Measurements from ENCODE around the gene LAMB3.

Gene LAMB3

GRCh38 chr1:209590405-209590804 lies 61.8 kb downstream of the LAMB3 start:
- no peak for DNase-seq

- no peak for DNase-seq
Measured at GRCh38 chr1:209589863-209590262, 62.4 kb downstream of the LAMB3 start.

GRCh38 chr1:209589440-209589839 lies 62.8 kb downstream of the LAMB3 start:
- no peak for DNase-seq

DNA sequence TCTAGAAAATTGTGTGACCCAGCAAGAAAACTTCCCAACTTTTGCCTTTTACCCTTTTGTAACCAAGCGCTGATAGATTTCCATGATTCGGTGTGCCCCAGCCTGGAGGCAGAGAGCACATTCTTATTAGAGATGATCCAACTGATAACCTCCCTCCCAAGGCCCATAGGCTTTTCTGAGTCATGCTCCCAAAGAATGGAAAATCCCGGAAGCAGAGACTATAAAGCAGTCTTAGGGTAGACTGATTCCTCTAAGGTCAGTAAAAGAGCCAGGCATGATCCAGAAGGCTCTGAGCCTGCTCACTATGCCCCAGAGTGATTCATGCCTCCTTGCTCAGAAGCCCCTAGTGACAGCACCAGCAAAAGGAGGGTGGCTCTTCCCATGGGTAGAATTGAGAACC lies 64.4 kb downstream of the LAMB3 start:
- DNase-seq = no peak

GRCh38 chr1:209586221-209586740 lies 65.9 kb downstream of the LAMB3 start:
- DNase-seq = no peak

GRCh38 chr1:209585672-209586071 lies 66.6 kb downstream of the LAMB3 start:
- DNase-seq = no peak

- no peak for DNase-seq
Measured at GRCh38 chr1:209585197-209585596, 67.0 kb downstream of the LAMB3 start.

GRCh38 chr1:209584231-209584672 lies 68.0 kb downstream of the LAMB3 start:
- no peak for DNase-seq

- no peak for DNase-seq
Measured at GRCh38 chr1:209583408-209583807, 68.8 kb downstream of the LAMB3 start, which contains the start of gene CAMK1G. TSS of gene CAMK1G (plus strand) at chr1:209583714. CDS start at chr1:209594984, 11,270 bp downstream.

DNA sequence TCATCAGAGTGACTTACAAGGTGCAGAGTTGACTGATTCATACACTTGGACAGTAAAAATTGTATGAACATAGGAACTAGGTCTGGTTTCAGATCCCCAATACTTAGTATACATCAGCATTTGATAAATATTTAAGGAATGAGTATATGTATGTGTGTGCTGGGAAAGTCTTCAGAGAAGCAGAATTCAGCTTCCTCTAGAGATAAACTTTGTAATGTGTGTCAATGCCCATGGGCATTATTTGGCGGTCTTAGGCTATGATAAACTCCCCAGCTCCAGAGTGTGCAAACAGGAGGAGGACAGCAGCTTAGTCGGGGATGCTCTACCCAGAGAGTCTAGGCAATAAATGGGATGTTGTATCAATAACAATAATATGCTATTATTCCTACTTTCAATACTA lies 71.6 kb downstream of the LAMB3 start:
- no peak for DNase-seq

DNA sequence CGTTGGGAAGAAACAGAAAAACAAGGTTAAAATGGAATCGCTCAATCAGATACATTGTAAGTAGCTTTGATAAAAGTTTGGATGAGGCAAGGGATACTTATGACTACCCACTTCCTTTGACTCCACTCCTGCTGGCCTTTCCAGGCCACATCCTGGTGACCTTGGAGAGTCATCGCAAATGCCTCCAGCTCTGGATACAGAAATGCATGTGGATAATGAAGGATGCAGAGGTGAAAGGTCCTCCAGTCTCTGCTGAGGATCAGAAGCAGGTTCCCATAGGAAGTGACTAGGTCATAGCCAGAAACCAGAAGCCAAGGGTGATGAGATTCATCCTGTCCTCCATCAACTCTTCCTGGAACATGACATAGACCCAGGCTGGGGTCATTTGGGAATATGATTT lies 74.9 kb downstream of the LAMB3 start:
- no peak for DNase-seq

- peak; percentile 57 for DNase-seq
Measured at GRCh38 chr1:209576392-209577197, 75.6 kb downstream of the LAMB3 start.

- DNase-seq = no peak
Measured at GRCh38 chr1:209570743-209571142, 81.5 kb downstream of the LAMB3 start.

GRCh38 chr1:209569455-209570207 lies 82.6 kb downstream of the LAMB3 start:
- DNase-seq = peak; percentile 73

DNA sequence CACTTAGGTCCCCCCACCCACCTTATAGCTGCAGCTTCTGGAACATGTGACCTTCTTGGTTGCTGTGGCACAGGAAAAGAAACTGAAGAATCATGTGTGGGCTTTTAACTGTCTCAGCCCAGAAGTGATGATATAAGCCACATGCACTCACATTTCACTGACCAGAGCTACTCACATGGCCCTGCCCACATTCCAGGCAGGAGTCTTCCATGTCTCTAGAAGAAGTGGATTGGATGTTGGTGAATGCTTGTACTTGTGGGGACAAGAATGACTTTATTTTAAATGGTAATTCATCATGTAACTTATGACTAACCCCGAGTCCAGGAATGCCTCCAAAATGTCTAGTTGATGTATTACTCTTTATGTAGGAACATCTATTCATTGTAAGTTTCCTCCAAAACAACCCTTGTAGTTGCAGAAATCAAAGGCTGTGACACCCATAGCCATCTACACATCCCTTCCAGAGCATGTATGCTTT lies 84.5 kb downstream of the LAMB3 start:
- DNase-seq = no peak

DNA sequence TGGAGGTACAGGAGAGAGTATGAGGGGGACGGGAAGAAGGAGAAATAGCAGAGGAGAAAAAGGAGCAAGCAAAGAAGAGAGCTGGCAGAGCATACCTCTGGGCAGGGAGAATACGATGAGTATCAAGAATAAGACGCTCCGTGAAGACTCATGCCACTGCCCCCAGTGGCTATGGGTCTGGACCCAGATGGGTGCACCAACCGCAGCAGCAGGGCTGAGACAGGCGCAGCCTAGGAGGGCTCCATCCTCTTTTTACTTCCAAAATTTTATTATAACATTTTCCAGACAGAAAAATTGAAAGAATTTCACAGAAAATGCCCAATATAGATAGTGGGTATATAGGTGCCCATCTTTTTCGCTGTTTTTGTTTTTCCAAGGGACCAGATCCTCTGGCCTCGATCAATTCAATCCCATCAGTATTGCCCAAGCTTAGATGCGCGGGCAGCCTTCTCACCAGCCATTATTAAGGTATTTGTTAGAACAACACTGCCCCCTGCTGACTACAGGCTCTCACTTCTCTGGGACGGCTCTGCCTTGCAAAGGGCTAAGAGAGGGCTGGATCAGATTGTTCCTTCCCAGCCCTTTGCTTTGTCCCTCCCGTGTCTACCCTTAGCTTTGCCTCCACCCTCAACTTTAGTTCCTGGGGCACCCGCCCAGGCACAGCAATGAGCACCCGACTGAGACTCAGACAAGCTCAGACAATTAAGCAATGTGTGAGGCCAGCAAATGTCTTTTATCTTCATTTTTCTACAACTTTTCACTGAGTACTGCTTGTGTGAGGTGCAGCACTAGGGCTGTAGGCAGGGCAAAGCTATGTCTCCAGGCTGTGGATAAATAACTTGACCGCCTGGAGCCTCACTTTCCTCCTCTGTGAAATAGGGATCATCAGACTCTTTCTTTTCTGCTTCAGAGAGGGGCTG lies 86.2 kb downstream of the LAMB3 start:
- DNase-seq = peak; percentile 73

Data from CD4-positive, alpha-beta T cell treated with Interleukin-4 for 4 hours (primary cell).